ENCODE measurements around the gene TNFSF15.

- TF ChIP-seq CTCF (IDR thresholded peaks at IDR 0.05) (no peak), EP300 (IDR thresholded peaks at IDR 0.05) (no peak), POLR2A (IDR thresholded peaks at IDR 0.05) (no peak), POLR2AphosphoS5 (IDR thresholded peaks at IDR 0.05) (no peak)
These were observed 14.5 kb downstream of the TNFSF15 start for GRCh38 chr9:114791312-114791711.
